Parathyroid adenoma (tissue), 2 donors: ENCODE results near the gene REG3G.

Experiments used
- H2AFZ ChIP-seq: fragments of 300-600 bp; sonication (generic); one replicate; pipeline ENCODE4 v1.7.0; 2017; ENCODE audit warnings: antibody characterized with exemption, mild to moderate bottlenecking
- H3K27ac ChIP-seq: fragments of 300-600 bp; sonication (generic); one replicate; pipeline ENCODE4 v1.7.0; 2017
- H3K27me3 ChIP-seq: fragments of 300-600 bp; sonication (generic); one replicate; pipeline ENCODE4 v1.7.0; 2017; ENCODE audit warnings: low read length; ENCODE audit not compliant: control insufficient read depth, insufficient read depth
- H3K36me3 ChIP-seq: fragments of 300-600 bp; sonication (generic); one replicate; pipeline ENCODE4 v1.7.0; 2017; ENCODE audit warnings: low read length; ENCODE audit not compliant: control insufficient read depth, insufficient read depth
- H3K4me1 ChIP-seq: fragments of 300-600 bp; sonication (generic); one replicate; pipeline ENCODE4 v1.7.0; 2017; ENCODE audit warnings: control low read depth
- H3K4me2 ChIP-seq: fragments of 300-600 bp; sonication (generic); one replicate; pipeline ENCODE4 v1.7.0; 2017; ENCODE audit warnings: low read length
- H3K4me3 ChIP-seq: fragments of 300-600 bp; sonication (generic); one replicate; pipeline ENCODE4 v1.7.0; 2017; ENCODE audit warnings: low read depth, low read length
- H3K79me2 ChIP-seq: fragments of 300-600 bp; sonication (generic); one replicate; pipeline ENCODE4 v1.7.0; 2017; ENCODE audit warnings: control low read depth
- H3K9ac ChIP-seq: fragments of 300-600 bp; sonication (generic); one replicate; pipeline ENCODE4 v1.7.0; 2017; ENCODE audit warnings: mild to moderate bottlenecking
- H3K9me3 ChIP-seq: fragments of 300-600 bp; sonication (generic); one replicate; pipeline ENCODE4 v1.7.0; 2017; ENCODE audit warnings: low read length; ENCODE audit not compliant: control insufficient read depth
- CTCF ChIP-seq: fragments of 300-600 bp; sonication (generic); IDR thresholded peaks from one replicate; pipeline ENCODE4 v1.7.0; 2017; ENCODE audit warnings: antibody characterized with exemption, mild to moderate bottlenecking
- donor health status: primary hyperparathyroidism.

REG3G gene

GRCh38 chr2:79025421-79025820, at the start of gene REG3G:
Gene REG3G, plus strand, starts transcription at chr2:79025702. Its CDS starts 392 bp downstream, at chr2:79026094.
- Histone ChIP-seq H3K4me1 (no peaks in the 10 kb centered on the region), H2AFZ (no peak within 1 kb of the TSS), H3K27me3 (no peaks in the 10 kb centered on the region), H3K9me3 (no peaks in the 10 kb centered on the region), H3K36me3 (no peaks in the 10 kb centered on the region), H3K4me2 (no peak within 1 kb of the TSS), H3K9ac (no peak within 1 kb of the TSS), H3K27ac (no peak within 1 kb of the TSS), H3K79me2 (no peaks in the 10 kb centered on the region), H3K4me3 (no peak within 1 kb of the TSS)
- no peak for TF ChIP-seq CTCF

GRCh38 chr2:78977661-78978145, 47.8 kb upstream of the REG3G start:
- Histone ChIP-seq H3K36me3 (no peaks in the 10 kb centered on the region), H3K9me3 (no peaks in the 10 kb centered on the region), H3K27ac (no peak overlapping the region), H3K4me2 (no peak overlapping the region), H3K4me1 (peaks cover 14% of the 10 kb centered on the region), H3K27me3 (no peaks in the 10 kb centered on the region), H3K79me2 (no peaks in the 10 kb centered on the region), H2AFZ (peak overlapping the region; percentile 26), H3K4me3 (no peak overlapping the region), H3K9ac (no peak overlapping the region)
- no peak for TF ChIP-seq CTCF

GRCh38 chr2:78978340-78978739, 47.2 kb upstream of the REG3G start:
- Histone ChIP-seq H3K36me3 (no peaks in the 10 kb centered on the region), H3K4me1 (peaks cover 19% of the 10 kb centered on the region)

GRCh38 chr2:78979380-78980151, 45.9 kb upstream of the REG3G start:
- H3K36me3 ChIP-seq: no peaks in the 10 kb centered on the region
- no peaks in the 10 kb centered on the region for H3K27me3 ChIP-seq
- no peak overlapping the region for H3K4me2 ChIP-seq
- no peak overlapping the region for H3K27ac ChIP-seq
- no peak overlapping the region for H3K4me3 ChIP-seq
- peak overlapping the region; percentile 28 for H2AFZ ChIP-seq
- TF ChIP-seq CTCF: peak; percentile 89
- H3K4me1 ChIP-seq: peaks cover 28% of the 10 kb centered on the region
- no peaks in the 10 kb centered on the region for H3K9me3 ChIP-seq
- no peak overlapping the region for H3K9ac ChIP-seq
- no peaks in the 10 kb centered on the region for H3K79me2 ChIP-seq

More at GRCh38 chr2:78978340-78978739, 47.2 kb upstream of the REG3G start:
- no peak overlapping the region for H3K4me3 ChIP-seq
- no peak overlapping the region for H3K9ac ChIP-seq
- no peaks in the 10 kb centered on the region for H3K79me2 ChIP-seq
- H2AFZ ChIP-seq: no peak overlapping the region
- no peak for TF ChIP-seq CTCF
- no peaks in the 10 kb centered on the region for H3K27me3 ChIP-seq
- no peak overlapping the region for H3K4me2 ChIP-seq
- H3K9me3 ChIP-seq: no peaks in the 10 kb centered on the region
- no peak overlapping the region for H3K27ac ChIP-seq

GRCh38 chr2:78980152-78980465, 45.4 kb upstream of the REG3G start:
- no peaks in the 10 kb centered on the region for H3K36me3 ChIP-seq
- no peak overlapping the region for H3K4me2 ChIP-seq
- peaks cover 33% of the 10 kb centered on the region for H3K4me1 ChIP-seq
- no peaks in the 10 kb centered on the region for H3K79me2 ChIP-seq
- H3K27me3 ChIP-seq: no peaks in the 10 kb centered on the region
- no peak for TF ChIP-seq CTCF
- no peak overlapping the region for H3K9ac ChIP-seq
- peak overlapping the region; percentile 28 for H2AFZ ChIP-seq
- H3K4me3 ChIP-seq: no peak overlapping the region
- H3K27ac ChIP-seq: no peak overlapping the region
- no peaks in the 10 kb centered on the region for H3K9me3 ChIP-seq
